CD4-positive, alpha-beta T cell treated with Interleukin-2 at 100 ng/mL for 4 hours (primary cell): Measurements from ENCODE around the gene CCR3.
A peak's percentile ranks its signal among the peaks of the same experiment; 100 is the strongest.

ENCODE experiments used
- DNase-seq: peaks from one replicate; pipeline ENCODE4 v3.0.0-alpha.2; 2020; ENCODE audit warnings: low spot score

CCR3 gene

DNA sequence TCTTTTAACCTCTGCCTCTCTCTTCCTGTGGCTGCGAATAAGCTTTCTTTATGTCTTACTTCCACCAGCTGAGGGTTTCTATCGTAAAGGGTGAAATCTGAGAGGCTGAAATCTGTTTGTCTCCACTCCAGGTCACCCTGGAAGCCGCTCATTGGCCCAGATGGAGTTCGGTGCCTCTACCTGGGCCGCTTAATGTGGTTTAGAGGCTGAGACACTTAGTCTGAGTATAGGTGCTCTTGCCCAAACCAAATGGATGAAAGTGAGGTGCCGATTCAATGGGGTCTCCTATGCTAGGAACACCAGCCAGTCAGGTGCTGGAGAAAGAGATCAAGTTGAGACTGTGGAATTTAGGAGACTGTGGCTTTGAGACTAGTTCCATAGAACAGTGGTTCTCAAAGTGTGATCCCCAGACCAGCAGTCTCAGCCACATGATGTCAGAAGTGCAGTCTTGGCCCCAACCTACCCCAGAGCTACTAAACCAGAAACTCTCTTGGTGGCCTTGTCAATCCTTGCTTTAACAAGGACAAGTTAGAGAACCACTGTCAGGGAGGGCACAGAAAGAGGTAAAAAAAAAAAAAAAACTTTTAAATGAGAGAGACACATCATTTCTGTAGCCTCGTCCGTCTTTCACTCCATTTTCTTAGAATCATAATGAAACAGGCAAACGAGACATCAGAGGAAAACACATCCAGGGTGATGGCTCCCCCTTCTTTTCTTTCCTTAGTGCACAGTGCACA, 56.8 kb downstream of the CCR3 start:
- no peak for DNase-seq

DNA sequence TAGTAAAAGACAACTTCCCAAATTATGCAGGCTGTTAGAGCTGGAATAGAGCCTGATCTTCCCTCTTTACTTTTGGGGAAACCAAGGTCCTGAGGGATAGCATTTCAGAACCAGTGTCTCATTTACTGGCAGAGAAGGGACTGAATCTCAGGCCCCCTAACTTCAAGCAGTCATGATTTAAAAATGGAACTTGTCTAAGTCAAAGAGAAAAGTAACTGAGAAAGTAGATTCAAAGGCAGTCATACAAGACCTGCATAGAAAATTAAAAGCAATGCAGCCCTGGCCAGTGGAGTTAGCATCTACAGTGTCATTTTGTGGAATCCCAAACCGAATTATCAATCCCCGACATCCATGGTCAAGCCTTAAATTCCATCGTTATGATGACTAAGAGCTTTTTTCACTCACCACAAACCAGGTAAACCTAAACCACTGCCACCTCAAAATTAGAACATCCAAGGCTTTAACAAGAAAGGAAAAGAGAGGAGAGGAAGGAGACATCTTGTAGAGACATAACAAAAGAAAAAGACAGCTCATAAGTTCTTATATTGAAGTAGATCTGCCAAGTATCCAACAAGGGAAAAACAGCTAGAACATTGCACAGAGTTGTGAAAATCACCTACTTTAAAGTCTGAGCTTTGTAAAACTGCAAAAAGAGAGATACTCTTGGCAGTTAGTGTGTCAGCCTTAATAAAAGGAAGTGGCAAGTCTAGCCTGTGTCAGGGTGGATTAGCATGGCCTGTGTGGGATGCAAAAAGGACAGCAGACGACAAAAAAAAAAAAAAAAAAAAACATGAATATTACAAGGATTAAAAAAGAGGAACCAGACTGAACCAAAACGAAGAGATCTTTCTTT, 57.6 kb downstream of the CCR3 start:
- peak; percentile 36 for DNase-seq

DNA sequence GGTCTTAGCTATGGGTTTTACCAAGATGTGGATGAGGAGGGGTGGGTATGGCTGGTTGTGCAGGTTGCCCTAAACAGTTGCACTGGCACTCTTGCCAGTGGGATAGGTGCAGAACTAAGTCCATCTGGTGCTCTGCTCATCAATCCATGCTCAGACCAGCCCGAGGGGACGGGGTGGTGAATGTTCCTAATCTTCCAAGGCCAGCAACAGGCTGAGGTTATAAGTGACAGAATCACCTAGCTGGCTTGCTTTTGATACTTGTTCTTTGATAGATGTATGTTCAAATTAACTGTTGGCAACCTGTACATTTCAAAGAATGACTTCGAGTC, 58.2 kb downstream of the CCR3 start:
- no peak for DNase-seq

- DNase-seq: no peak
Measured at GRCh38 chr3:46301122-46301835, 59.0 kb downstream of the CCR3 start.

- no peak for DNase-seq
Measured at GRCh38 chr3:46303240-46303639, 61.0 kb downstream of the CCR3 start.

DNA sequence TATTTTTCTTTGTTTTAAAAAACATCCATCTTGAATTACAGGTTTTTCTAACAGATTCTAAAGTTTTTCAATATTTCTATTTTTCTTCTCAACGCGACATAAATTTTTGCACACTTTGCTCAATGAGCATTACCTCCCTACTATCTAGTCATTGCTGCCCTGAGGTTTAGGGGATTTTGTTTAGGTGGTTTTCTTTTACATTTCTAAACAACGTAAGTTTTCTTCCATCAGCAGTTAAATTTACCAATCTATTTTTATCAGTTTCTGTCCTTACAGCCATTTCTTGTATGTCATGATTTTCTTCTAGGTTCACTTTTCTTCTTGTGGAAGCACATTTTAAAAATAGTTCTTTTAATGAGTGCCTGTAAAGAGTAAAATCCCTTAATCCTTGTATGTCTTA, 62.5 kb downstream of the CCR3 start:
- no peak for DNase-seq

DNA sequence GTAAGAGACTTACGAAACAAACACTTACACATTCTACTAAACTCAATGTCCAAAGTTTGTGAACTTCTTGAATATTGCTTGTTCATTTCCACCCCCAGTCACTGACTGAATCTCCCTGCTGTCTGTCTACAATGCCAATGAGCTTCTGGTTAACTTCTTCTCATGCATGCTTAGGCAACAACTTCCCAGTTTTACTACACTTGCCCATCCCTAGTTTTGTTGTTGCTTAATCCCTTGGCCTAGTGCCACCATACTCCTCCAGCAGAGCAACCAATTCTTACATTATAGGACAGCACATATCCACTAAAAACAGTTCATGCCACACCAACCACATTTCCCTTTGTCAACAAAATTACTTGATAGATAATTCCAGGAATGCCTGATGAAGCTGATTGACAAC, 70.7 kb downstream of the CCR3 start:
- DNase-seq: no peak

DNA sequence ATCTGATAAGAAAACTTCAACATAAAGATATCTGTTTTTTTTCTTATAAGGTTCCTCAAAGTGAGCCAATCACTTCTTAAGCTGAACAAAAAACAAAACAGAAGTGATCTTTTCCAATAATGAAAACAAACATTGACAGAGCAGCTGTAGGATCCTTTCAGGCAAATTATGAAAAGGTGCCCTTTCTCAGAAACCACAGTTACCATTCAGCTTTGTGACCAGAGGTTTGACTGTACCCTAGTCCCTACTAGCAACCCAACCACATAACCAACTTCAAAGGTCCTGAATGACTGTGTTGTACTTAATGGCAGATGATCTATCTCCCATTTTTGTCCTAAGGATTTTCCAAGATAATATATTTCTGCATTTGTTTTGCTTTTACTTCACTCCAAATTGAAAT, 72.3 kb downstream of the CCR3 start:
- peak; percentile 21 for DNase-seq

GRCh38 chr3:46316206-46316605, 73.9 kb downstream of the CCR3 start:
- DNase-seq: no peak
